ENCODE measurements around the gene DBX1. TPM values are rescaled to one million over a fixed set of nuclear protein-coding genes. Genes with fewer than 3 reads are reported as not detected.

Gene DBX1
- total and polyA plus RNA-seq, 2 experiments from 2014 or later = not detected

- H3K4me1 ChIP-seq (ENCODE audit: insufficient read depth) = peaks cover 73% of the 10 kb centered on the region
Measured at GRCh38 chr11:20161230-20161918, 1.1 kb upstream of the DBX1 start.

GRCh38 chr11:20159466-20160381 is 551 bp downstream of the DBX1 start:
- DNase-seq (ENCODE audit: low spot score) = peak; percentile 70
- Histone ChIP-seq H4K20me1 (replicated peaks; ENCODE audit: insufficient read depth) (peaks cover 10% of the 10 kb centered on the region), H3K36me3 (ENCODE audit: insufficient read depth) (no peaks in the 10 kb centered on the region; the same call in 1 of the 2 replicates), H2AFZ (peak overlapping the region; percentile 52; the same call in 1 of the 2 replicates), H3K4me1 (ENCODE audit: insufficient read depth) (peaks cover 72% of the 10 kb centered on the region), H3K9me2 (ENCODE audit: insufficient read depth) (no peaks in the 10 kb centered on the region), H3K79me2 (replicated peaks; ENCODE audit: insufficient read depth) (no peaks in the 10 kb centered on the region), H3K4me3 (peak overlapping the region; percentile 52), H3K27me3 (ENCODE audit: insufficient read depth) (peaks cover 100% of the 10 kb centered on the region), H3K4me2 (peak overlapping the region; percentile 79), H3F3A (replicated peaks; ENCODE audit: low read depth) (peaks cover 46% of the 10 kb centered on the region), H3K27ac (ENCODE audit: low read depth) (no peak overlapping the region)
- H3K27me3 Mint-ChIP-seq (ENCODE audit: insufficient read depth, low read depth, poor library complexity) = peaks cover 97% of the 10 kb centered on the region
- TF ChIP-seq ETS1 (IDR thresholded peaks at IDR 0.05) (no peak), EZH2 (IDR thresholded peaks at IDR 0.05; ENCODE audit: low read depth, unreplicated experiment) (peak; percentile 90), STAT1 (IDR thresholded peaks at IDR 0.05; ENCODE audit: unreplicated experiment) (no peak), EZH2phosphoT487 (IDR thresholded peaks at IDR 0.05; ENCODE audit: unreplicated experiment) (peak; percentile 57)
- H3K9me3 Mint-ChIP-seq = no peaks in the 10 kb centered on the region; the same call in 2 of the 3 replicates
- H3K4me3 Mint-ChIP-seq = peak overlapping the region; percentile 54
- ATAC-seq = no peak; the same call in 2 of the 3 replicates
- H3K4me1 Mint-ChIP-seq = peaks cover 71% of the 10 kb centered on the region
- no peak overlapping the region for H3K27ac Mint-ChIP-seq
- no peaks in the 10 kb centered on the region; the same call in 2 of the 3 replicates for H3K36me3 Mint-ChIP-seq (ENCODE audit: low read depth)

More at GRCh38 chr11:20161230-20161918, 1.1 kb upstream of the DBX1 start:
- H3F3A ChIP-seq (replicated peaks; ENCODE audit: low read depth) = peaks cover 43% of the 10 kb centered on the region
- peak overlapping the region; percentile 75 for H3K4me3 Mint-ChIP-seq
- peaks cover 100% of the 10 kb centered on the region for H3K27me3 ChIP-seq (ENCODE audit: insufficient read depth)
- no peak overlapping the region for H3K27ac Mint-ChIP-seq
- peaks cover 97% of the 10 kb centered on the region for H3K27me3 Mint-ChIP-seq (ENCODE audit: insufficient read depth, low read depth, poor library complexity)
- H4K20me1 ChIP-seq (replicated peaks; ENCODE audit: insufficient read depth) = peaks cover 10% of the 10 kb centered on the region
- H3K9me3 Mint-ChIP-seq = no peaks in the 10 kb centered on the region; the same call in 2 of the 3 replicates
- ATAC-seq (peak; percentile 17), DNase-seq (ENCODE audit: low spot score) (peak; percentile 89)
- H3K9me2 ChIP-seq (ENCODE audit: insufficient read depth) = no peaks in the 10 kb centered on the region
- H3K4me3 ChIP-seq = peak overlapping the region; percentile 52
- H2AFZ ChIP-seq = no peak overlapping the region
- no peak for TF ChIP-seq EZH2phosphoT487 (IDR thresholded peaks at IDR 0.05; ENCODE audit: unreplicated experiment)
- TF ChIP-seq EZH2 (IDR thresholded peaks at IDR 0.05; ENCODE audit: low read depth, unreplicated experiment) = peak; percentile 37
- no peak overlapping the region for H3K27ac ChIP-seq (ENCODE audit: low read depth)
- peak overlapping the region; percentile 79 for H3K4me2 ChIP-seq
- no peaks in the 10 kb centered on the region; the same call in 1 of the 2 replicates for H3K36me3 ChIP-seq (ENCODE audit: insufficient read depth)
- no peaks in the 10 kb centered on the region for H3K36me3 Mint-ChIP-seq (ENCODE audit: low read depth)
- no peaks in the 10 kb centered on the region for H3K79me2 ChIP-seq (replicated peaks; ENCODE audit: insufficient read depth)
- peaks cover 75% of the 10 kb centered on the region for H3K4me1 Mint-ChIP-seq
